H1 (cell line): ENCODE results near the gene ZNF316. TPM values are rescaled to one million over a fixed set of nuclear protein-coding genes. Genes with fewer than 3 reads are reported as not detected.
A peak's percentile ranks its signal among the peaks of the same experiment; 100 is the strongest.

Experiments
- CTCF ChIA-PET: fragments of 300-600 bp; sonication (Branson Sonifier 250); formaldehyde crosslinking; loops from one replicate; lab custom pipeline; 2021; ENCODE audit not compliant: partially characterized antibody; lab: Charles Lee
- POLR2A ChIA-PET: fragments of 300-600 bp; sonication (Branson Sonifier 250); formaldehyde crosslinking; loops from one replicate; lab custom pipeline; 2021; ENCODE audit warnings: inconsistent platforms; ENCODE audit not compliant: partially characterized antibody; lab: Charles Lee
- DNase-seq, 2 experiments: peaks; one replicate each; pipeline versions ENCODE4 v3.0.0 to v3.0.0-alpha.2; 2010 to 2022; ENCODE audit warnings: low spot score in 2 of 2, low read depth in 1 of 2, mixed read lengths in 1 of 2
- FAIRE-seq: peaks from 2 replicates; lab custom pipeline; 2011; peaks lifted over from hg19 to GRCh38; lab: Jason Lieb, UNC
- H2AFZ ChIP-seq: 2 replicates; pipeline ENCODE4 v1.8.1; 2012; ENCODE audit warnings: low read length, inconsistent platforms
- H2AK5ac ChIP-seq: 2 replicates; pipeline ENCODE4 v1.6.1; 2013; ENCODE audit warnings: low read depth, low read length
- H2BK120ac ChIP-seq: replicated peaks from 2 replicates; pipeline ENCODE3; 2013; ENCODE audit warnings: low read depth, low read length, inconsistent platforms
- H2BK12ac ChIP-seq: 2 replicates; pipeline ENCODE4 v1.6.1; 2013; ENCODE audit warnings: low read depth, low read length
- H2BK15ac ChIP-seq: 2 replicates; pipeline ENCODE4 v1.6.1; 2013; ENCODE audit warnings: low read length
- H2BK20ac ChIP-seq: 2 replicates; pipeline ENCODE4 v1.6.1; 2013; ENCODE audit warnings: low read length
- H2BK5ac ChIP-seq: 2 replicates; pipeline ENCODE4 v1.6.1; 2013; ENCODE audit warnings: low read depth, low read length
- H3K14ac ChIP-seq: 2 replicates; pipeline ENCODE4 v1.6.1; 2013; ENCODE audit warnings: inconsistent platforms; ENCODE audit not compliant: insufficient read length
- H3K18ac ChIP-seq: 2 replicates; pipeline ENCODE4 v1.6.1; 2013; ENCODE audit warnings: low read length; ENCODE audit errors: extremely low read depth
- H3K23ac ChIP-seq: 2 replicates; pipeline ENCODE4 v1.6.1; 2013; ENCODE audit warnings: inconsistent platforms; ENCODE audit not compliant: insufficient read length
- H3K23me2 ChIP-seq: 2 replicates; pipeline ENCODE4 v1.6.1; 2013; ENCODE audit warnings: low read depth, low read length
- H3K27ac ChIP-seq: 2 replicates; pipeline ENCODE4 v1.6.1; 2011; ENCODE audit warnings: low read depth, low read length, inconsistent platforms
- H3K27me3 ChIP-seq, 4 experiments: replicated peaks in 1 of 4; 1 replicate in 1 of 4; 2 replicates in 3 of 4; pipeline versions ENCODE4 v1.6.1 to v1.8.1; 2011 to 2013; ENCODE audit warnings: low read length in 3 of 4, mild to moderate bottlenecking in 3 of 4, inconsistent platforms in 2 of 4, mixed read lengths in 2 of 4, moderate library complexity in 1 of 4; ENCODE audit not compliant: control insufficient read depth in 3 of 4, insufficient read depth in 3 of 4; ENCODE audit errors: extremely low read depth in 1 of 4
- H3K36me3 ChIP-seq, 4 experiments: 2 replicates each; pipeline versions ENCODE4 v1.6.1 to v1.8.1; 2011 to 2013; ENCODE audit warnings: mild to moderate bottlenecking in 4 of 4, low read length in 3 of 4, moderate library complexity in 2 of 4, control low read depth in 1 of 4, inconsistent platforms in 1 of 4; ENCODE audit not compliant: insufficient read depth in 4 of 4, control insufficient read depth in 2 of 4
- H3K4ac ChIP-seq: replicated peaks from 2 replicates; pipeline ENCODE3; 2013; ENCODE audit warnings: low read length, low read depth, mixed read lengths, inconsistent platforms; ENCODE audit not compliant: insufficient read length
- H3K4me1 ChIP-seq, 4 experiments: replicated peaks in 1 of 4; 1 replicate in 1 of 4; 2 replicates in 3 of 4; pipeline versions ENCODE4 v1.6.1 to v1.8.1; 2011 to 2013; ENCODE audit warnings: low read length in 3 of 4, inconsistent platforms in 2 of 4, mixed read lengths in 1 of 4; ENCODE audit not compliant: insufficient read depth in 4 of 4, control insufficient read depth in 3 of 4
- H3K4me2 ChIP-seq, 2 experiments: 2 replicates each; pipeline versions ENCODE4 v1.6.1 to v1.8.1; 2011 to 2013; ENCODE audit warnings: low read depth in 2 of 2, low read length in 2 of 2, control low read depth in 1 of 2, inconsistent platforms in 1 of 2, mild to moderate bottlenecking in 1 of 2; ENCODE audit not compliant: insufficient read depth in 1 of 2
- H3K4me3 ChIP-seq, 4 experiments: fragments of 200-600, 300-600 bp in 1 of 4; sonication (generic), shearing (Covaris generic), sonication (Bioruptor Twin) in 1 of 4; 2 replicates each; pipeline versions ENCODE4 v1.5.1 to v1.8.1; 2011 to 2016; ENCODE audit warnings: low read length in 4 of 4, low read depth in 3 of 4, control low read depth in 2 of 4, inconsistent platforms in 2 of 4, mild to moderate bottlenecking in 2 of 4, mixed read lengths in 1 of 4, moderate library complexity in 1 of 4; ENCODE audit not compliant: insufficient read depth in 2 of 4; ENCODE audit errors: extremely low read depth in 1 of 4
- H3K56ac ChIP-seq: replicated peaks from 2 replicates; pipeline ENCODE3; 2013; ENCODE audit warnings: low read depth, mild to moderate bottlenecking, mixed read lengths, low read length, inconsistent platforms; ENCODE audit not compliant: insufficient read length
- H3K79me1 ChIP-seq: 2 replicates; pipeline ENCODE4 v1.6.1; 2013; ENCODE audit warnings: low read depth, low read length, control low read depth
- H3K79me2 ChIP-seq, 2 experiments: 2 replicates each; pipeline versions ENCODE4 v1.6.1 to v1.8.1; 2012 to 2013; ENCODE audit warnings: low read length in 2 of 2, mild to moderate bottlenecking in 2 of 2, inconsistent platforms in 1 of 2; ENCODE audit not compliant: insufficient read depth in 2 of 2, control insufficient read depth in 1 of 2
- H3K9ac ChIP-seq, 4 experiments: replicated peaks in 1 of 4; 1 replicate in 1 of 4; 2 replicates in 3 of 4; pipeline versions ENCODE4 v1.6.1 to v1.8.1; 2011 to 2013; ENCODE audit warnings: low read depth in 3 of 4, low read length in 3 of 4, control low read depth in 2 of 4, mild to moderate bottlenecking in 2 of 4, moderate library complexity in 2 of 4, inconsistent platforms in 1 of 4; ENCODE audit errors: extremely low read depth in 1 of 4
- H3K9me3 ChIP-seq, 2 experiments: 2 replicates each; pipeline versions ENCODE4 v1.6.1 to v1.8.1; 2012 to 2013; ENCODE audit warnings: mild to moderate bottlenecking in 2 of 2, moderate library complexity in 2 of 2, control low read depth in 1 of 2, inconsistent platforms in 1 of 2, low read depth in 1 of 2, low read length in 1 of 2, mixed read lengths in 1 of 2; ENCODE audit not compliant: insufficient read depth in 2 of 2
- H4K20me1 ChIP-seq, 2 experiments: replicated peaks in 1 of 2; 2 replicates each; pipeline versions ENCODE3 to v1.8.1; 2011 to 2013; ENCODE audit warnings: inconsistent platforms in 2 of 2, low read length in 2 of 2, mild to moderate bottlenecking in 1 of 2; ENCODE audit not compliant: insufficient read depth in 2 of 2, control insufficient read depth in 1 of 2
- H4K5ac ChIP-seq: 2 replicates; pipeline ENCODE4 v1.6.1; 2013; ENCODE audit warnings: low read length, low read depth, mixed read lengths, inconsistent platforms; ENCODE audit not compliant: insufficient read length
- H4K8ac ChIP-seq: 2 replicates; pipeline ENCODE4 v1.8.0; 2013; ENCODE audit warnings: mild to moderate bottlenecking, moderate library complexity, low read length, inconsistent platforms; ENCODE audit not compliant: insufficient read depth; ENCODE audit errors: extremely low read depth
- H4K91ac ChIP-seq: replicated peaks from 2 replicates; pipeline ENCODE3; 2013; ENCODE audit warnings: low read length, mixed read lengths, inconsistent platforms; ENCODE audit not compliant: insufficient read length
- BACH1 ChIP-seq: IDR thresholded peaks from 2 replicates; pipeline ENCODE4 v1.6.1; 2012; ENCODE audit warnings: low read length, improper control_type of control experiment
- CHD1 ChIP-seq: IDR thresholded peaks from 2 replicates; pipeline ENCODE4 v1.6.1; 2012; ENCODE audit warnings: low read depth, low read length, improper control_type of control experiment
- EP300 ChIP-seq, 2 experiments: IDR thresholded peaks; 1 replicate in 1 of 2; 2 replicates in 1 of 2; pipeline ENCODE4 v1.6.1; 2011 to 2012; ENCODE audit warnings: low read depth in 2 of 2, low read length in 2 of 2, mild to moderate bottlenecking in 2 of 2, borderline replicate concordance in 1 of 2, inconsistent platforms in 1 of 2, moderate library complexity in 1 of 2
- EZH2 ChIP-seq: fragments of 200-600 bp; sonication (generic); IDR thresholded peaks from 2 replicates; pipeline ENCODE4 v1.7.1; 2012; ENCODE audit warnings: low read depth, mild to moderate bottlenecking, moderate library complexity, low read length, inconsistent platforms; ENCODE audit not compliant: severe bottlenecking
- HDAC2 ChIP-seq, 2 experiments: fragments of 300-600 bp in 1 of 2; sonication (generic) in 1 of 2; IDR thresholded peaks; 2 replicates each; pipeline ENCODE4 v1.6.1; 2011 to 2012; ENCODE audit warnings: low read depth in 2 of 2, low read length in 2 of 2, mild to moderate bottlenecking in 2 of 2, moderate library complexity in 2 of 2, borderline replicate concordance in 1 of 2, inconsistent platforms in 1 of 2
- KDM1A ChIP-seq: fragments of 200-600, 300-600 bp; sonication (generic); IDR thresholded peaks from 2 replicates; pipeline ENCODE4 v1.7.1; 2016; ENCODE audit warnings: mild to moderate bottlenecking, low read length, borderline replicate concordance
- KDM4A ChIP-seq: IDR thresholded peaks from one replicate; pipeline ENCODE4 v1.7.1; 2012; ENCODE audit warnings: low read depth, mild to moderate bottlenecking, moderate library complexity, low read length, inconsistent platforms; ENCODE audit not compliant: severe bottlenecking
- MAFK ChIP-seq: IDR thresholded peaks from 2 replicates; pipeline ENCODE4 v1.6.1; 2012; ENCODE audit warnings: low read depth, mild to moderate bottlenecking, improper control_type of control experiment, low read length
- SP1 ChIP-seq: IDR thresholded peaks from 2 replicates; pipeline ENCODE4 v1.6.1; 2011; ENCODE audit warnings: low read depth, low read length
- SP2 ChIP-seq: IDR thresholded peaks from 2 replicates; pipeline ENCODE4 v1.6.1; 2012; ENCODE audit warnings: mild to moderate bottlenecking, low read length, inconsistent platforms
- TCF12 ChIP-seq: IDR thresholded peaks from 2 replicates; pipeline ENCODE4 v1.6.1; 2011; ENCODE audit warnings: low read depth, mild to moderate bottlenecking, low read length
- WGBS, 2 experiments: shearing (Covaris generic) in 1 of 2; methylation state at CpG; one replicate each; pipeline versions ENCODE4 v1.1.6 to v1.1.7; 2013 to 2015; ENCODE audit warnings: low lambda C conversion rate in 2 of 2, mixed read lengths in 2 of 2, inconsistent platforms in 1 of 2, low coverage in 1 of 2, missing lambda C conversion rate in 1 of 2; ENCODE audit not compliant: insufficient replicate concordance in 2 of 2, insufficient coverage in 1 of 2, insufficient read length in 1 of 2; ENCODE audit errors: extremely low coverage in 1 of 2, missing lambda C conversion rate in 1 of 2; 5-methylcytosine and 5-hydroxymethylcytosine counted together
- polyA plus RNA-seq, 7 experiments: library from polyadenylated mRNA; depleted of rRNA in 3 of 7; stranded (reverse) in 5 of 7; unstranded in 2 of 7; fragments of >200 nt in 5 of 7; fragments of 200-250 nt in 2 of 7; gene quantifications; 1 replicate in 5 of 7; 2 replicates in 1 of 7; 4 replicates in 1 of 7; pipeline versions ENCODE4 v1.2.1 to v1.2.3, GENCODE V29; 2011 to 2013; ENCODE audit warnings: missing spikeins in 2 of 7, mixed read lengths in 2 of 7
- total RNA-seq: library from RNA; stranded (reverse); fragmentation: NEBNext Ultra II Directional; extraction: Animal tissue kit (Norgen Biotek cat#: 25700); gene quantifications from 2 replicates; pipeline ENCODE4 v1.2.1, GENCODE V29; 2021

ZNF316 gene
- total and polyA plus RNA-seq, 2 of the 8 experiments (the other 6 are each of a cell fraction or from before 2014, with no cell fraction given): 3.6 to 13.7 TPM

DNA sequence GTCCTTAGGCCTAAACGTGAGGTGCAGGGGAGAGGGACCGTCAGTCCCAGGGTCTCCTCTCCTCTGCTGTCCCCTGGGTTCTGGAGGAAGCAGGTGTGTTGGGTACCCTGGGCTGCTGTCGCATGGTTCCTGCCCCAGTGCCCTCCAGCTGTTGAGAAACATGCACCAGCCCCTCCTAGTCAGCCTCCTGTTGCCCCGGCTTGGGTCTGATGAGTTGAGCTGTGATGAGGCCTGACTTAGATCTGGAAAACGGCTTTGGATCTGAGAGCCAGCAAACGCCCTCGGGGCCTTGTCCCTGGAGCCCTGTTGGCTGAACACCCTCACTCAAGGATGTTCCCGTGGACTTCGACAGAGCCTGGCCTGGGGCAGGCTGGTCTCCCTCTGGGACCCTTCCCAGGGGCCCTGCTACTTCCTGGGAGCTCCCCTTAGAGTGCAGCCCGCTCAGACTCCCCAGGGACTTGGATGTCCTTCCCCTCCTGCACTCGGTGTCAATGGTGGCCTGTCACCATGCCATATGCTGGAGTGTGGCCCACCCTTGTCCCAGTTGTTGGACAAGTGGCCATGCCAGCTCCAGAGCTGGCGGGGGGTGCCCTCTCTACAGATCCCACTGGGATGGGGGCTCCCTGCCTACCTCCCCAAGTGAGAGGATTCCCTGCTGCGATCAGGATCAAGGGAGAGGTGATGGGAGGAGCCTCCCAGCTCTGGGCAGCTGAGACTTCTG, 12.3 kb downstream of the ZNF316 start:
- WGBS, 2 experiments: 85% methylated on average over 13 of the region's 13 CpGs; no CpG with 5 or more reads in 1 of the 2 experiments

More for the DNA sequence above, 12.3 kb downstream of the ZNF316 start:
- Histone ChIP-seq H2BK120ac (no peak overlapping the region), H2BK15ac (no peak overlapping the region), H3K36me3 (peaks cover 0 to 28% (median 4%) of the 10 kb centered on the region in 4 experiments; a peak in 5 of 8 replicates), H4K20me1 (peaks cover 0 to 2% of the 10 kb centered on the region in 2 experiments), H2BK5ac (no peak overlapping the region)
- FAIRE-seq: no peak
- TF ChIP-seq CHD1 (no peak), KDM4A (no peak), SP1 (no peak), KDM1A (no peak), EP300 (IDR thresholded peaks at IDR 0.05; ENCODE audit: borderline replicate concordance in 1 of 2, low read depth in 2 of 2, low read length in 2 of 2) (no peak), MAFK (no peak), SP2 (no peak), TCF12 (no peak), HDAC2 (IDR thresholded peaks at IDR 0.05; ENCODE audit: borderline replicate concordance in 1 of 2, low read depth in 2 of 2, low read length in 2 of 2) (no peak), BACH1 (no peak), EZH2 (no peak)
- TF ChIP-seq, all 59 proteins: peak for 0
- Histone ChIP-seq H4K8ac (peak overlapping the region; percentile 8; the same call in 1 of the 2 replicates), H3K4me3 (no peak overlapping the region), H2BK12ac (no peak overlapping the region), H3K9ac (no peak overlapping the region), H3K4me2 (no peak overlapping the region), H3K4ac (no peak overlapping the region), H2AFZ (no peak overlapping the region), H3K18ac (no peak overlapping the region), H3K79me2 (no peaks in the 10 kb centered on the region), H4K91ac (no peak overlapping the region), H2BK20ac (no peak overlapping the region), H3K27me3 (no peaks in the 10 kb centered on the region; a peak in 1 of 7 replicates), H3K79me1 (no peaks in the 10 kb centered on the region; the same call in 1 of the 2 replicates), H3K4me1 (no peaks in the 10 kb centered on the region), H3K56ac (no peak overlapping the region), H2AK5ac (no peak overlapping the region), H3K23me2 (no peaks in the 10 kb centered on the region), H3K14ac (no peak overlapping the region), H3K9me3 (no peaks in the 10 kb centered on the region; a peak in 1 of 4 replicates), H3K23ac (no peak overlapping the region), H3K27ac (no peak overlapping the region), H4K5ac (no peak overlapping the region)
- CTCF ChIA-PET: interaction anchor here (0.9 to 1.7 kb wide), 2 partner anchors 9 to 38 kb away, joined by 3 to 6 read pairs; no protein-coding TSS in a partner anchor
- no peak for DNase-seq
- POLR2A ChIA-PET: interaction anchor here (0.6 to 1.5 kb wide), 4 partner anchors 10 to 97 kb away, joined by 3 to 7 read pairs (median 4); no protein-coding TSS in a partner anchor
